H4 (cell line): Measurements from ENCODE around the gene NR2C2AP. TPM values are rescaled to one million over a fixed set of nuclear protein-coding genes. Genes with fewer than 3 reads are reported as not detected.
A peak's percentile ranks its signal among the peaks of the same experiment; 100 is the strongest.

Experiments
- DNase-seq: peaks from one replicate; pipeline ENCODE4 v3.0.0-alpha.2; 2015; ENCODE audit warnings: low spot score
- total RNA-seq: library from RNA; depleted of rRNA; stranded (reverse); fragments of >200 nt; shearing (Covaris generic); gene quantifications from 2 replicates; pipeline ENCODE4 v1.2.3, GENCODE V29; 2014

NR2C2AP gene
- total RNA-seq, 1 experiment from 2014 or later, result 50.5 TPM

GRCh38 chr19:19214892-19215291, 11.7 kb upstream of the NR2C2AP start:
- no peak for DNase-seq

- DNase-seq, result no peak
These were observed 10.9 kb upstream of the NR2C2AP start for GRCh38 chr19:19214159-19214490.

GRCh38 chr19:19213426-19214158, 10.4 kb upstream of the NR2C2AP start:
- no peak for DNase-seq

- no peak for DNase-seq
These were observed 9.7 kb upstream of the NR2C2AP start for GRCh38 chr19:19212916-19213315.

GRCh38 chr19:19211499-19212420, 8.5 kb upstream of the NR2C2AP start, which contains the start of gene NCAN:
Gene NCAN (plus strand): TSS chr19:19211958. CDS start chr19:19216954, 4,996 bp downstream.
- no peak for DNase-seq

GRCh38 chr19:19209372-19209771, 6.2 kb upstream of the NR2C2AP start:
- DNase-seq, result no peak

GRCh38 chr19:19207637-19208572, 4.7 kb upstream of the NR2C2AP start:
- DNase-seq, result no peak

- DNase-seq, result no peak
These were observed 3.7 kb upstream of the NR2C2AP start for GRCh38 chr19:19206938-19207337.

GRCh38 chr19:19205416-19206410, 2.5 kb upstream of the NR2C2AP start:
- DNase-seq, result no peak

GRCh38 chr19:19204181-19204580, 967 bp upstream of the NR2C2AP start:
- no peak for DNase-seq

GRCh38 chr19:19202707-19203011, 555 bp downstream of the NR2C2AP start:
- no peak for DNase-seq

- no peak for DNase-seq
These were observed 1.2 kb downstream of the NR2C2AP start for GRCh38 chr19:19201697-19202630.

- DNase-seq, result no peak
These were observed 9.3 kb downstream of the NR2C2AP start for GRCh38 chr19:19193926-19194325.

- DNase-seq, result no peak
These were observed 10.2 kb downstream of the NR2C2AP start for GRCh38 chr19:19192910-19193423.

- peak; percentile 99 for DNase-seq
These were observed 10.9 kb downstream of the NR2C2AP start, which contains the start of the genes BORCS8 and RFXANK for GRCh38 chr19:19192078-19192882. Gene BORCS8 (minus strand): TSS chr19:19192152. CDS start chr19:19192117, 35 bp downstream. Gene RFXANK (plus strand): TSS chr19:19192258. CDS start chr19:19193947, 1,689 bp downstream.

- DNase-seq, result no peak
These were observed 11.5 kb downstream of the NR2C2AP start for GRCh38 chr19:19191768-19192077.

GRCh38 chr19:19186742-19187141, 16.5 kb downstream of the NR2C2AP start:
- no peak for DNase-seq
